Liver (tissue), 9 donors: ENCODE measurements around the gene LEF1. TPM values are rescaled to one million over a fixed set of nuclear protein-coding genes. Genes with fewer than 3 reads are reported as not detected.

Experiments used
- DNase-seq: peaks from one replicate; pipeline ENCODE4 v3.0.0-alpha.2; 2017; ENCODE audit warnings: low spot score
- H3K27ac ChIP-seq, 2 donors: one replicate each; pipeline ENCODE4 v1.7.0; 2013; ENCODE audit warnings: inconsistent platforms in 2 of 2, low read length in 2 of 2, control low read depth in 1 of 2, low read depth in 1 of 2, mild to moderate bottlenecking in 1 of 2
- H3K27me3 ChIP-seq, 4 donors: one replicate each; pipeline versions ENCODE4 v1.6.1 to v1.7.0; 2013; ENCODE audit warnings: low read length in 3 of 4, inconsistent platforms in 1 of 4, mild to moderate bottlenecking in 1 of 4, moderate library complexity in 1 of 4; ENCODE audit not compliant: control insufficient read depth in 4 of 4, insufficient read depth in 4 of 4
- H3K36me3 ChIP-seq, 4 donors: one replicate each; pipeline versions ENCODE4 v1.6.1 to v1.7.0; 2013; ENCODE audit warnings: low read length in 3 of 4, mild to moderate bottlenecking in 3 of 4, low read depth in 1 of 4, moderate library complexity in 1 of 4; ENCODE audit not compliant: control insufficient read depth in 4 of 4, insufficient read depth in 3 of 4
- H3K4me1 ChIP-seq, 4 donors: one replicate each; pipeline versions ENCODE4 v1.6.1 to v1.7.0; 2013; ENCODE audit warnings: low read length in 3 of 4, mild to moderate bottlenecking in 3 of 4, moderate library complexity in 1 of 4; ENCODE audit not compliant: control insufficient read depth in 4 of 4, insufficient read depth in 4 of 4
- H3K4me3 ChIP-seq, 3 donors: one replicate each; pipeline versions ENCODE4 v1.6.1 to v1.7.0; 2013; ENCODE audit warnings: low read length in 3 of 3, control low read depth in 1 of 3, low read depth in 1 of 3, mild to moderate bottlenecking in 1 of 3
- H3K9ac ChIP-seq, 2 donors: one replicate each; pipeline ENCODE4 v1.7.0; 2013; ENCODE audit warnings: low read length in 2 of 2, mild to moderate bottlenecking in 2 of 2, moderate library complexity in 2 of 2, control low read depth in 1 of 2, low read depth in 1 of 2
- H3K9me3 ChIP-seq, 4 donors: one replicate each; pipeline versions ENCODE4 v1.6.1 to v1.7.0; 2013; ENCODE audit warnings: low read length in 3 of 4; ENCODE audit not compliant: control insufficient read depth in 4 of 4
- EGR1 ChIP-seq, 2 donors: IDR thresholded peaks; 2 replicates each; pipeline ENCODE4 v1.6.1; 2016 to 2018; ENCODE audit warnings: antibody characterized with exemption in 2 of 2, low read depth in 2 of 2
- FOXA1 ChIP-seq: IDR thresholded peaks from 2 replicates; pipeline ENCODE4 v1.6.1; 2016; ENCODE audit warnings: antibody characterized with exemption
- FOXA2 ChIP-seq: IDR thresholded peaks from 2 replicates; pipeline ENCODE4 v1.6.1; 2016; ENCODE audit warnings: antibody characterized with exemption
- GABPA ChIP-seq, 2 donors: IDR thresholded peaks in 1 of 2; conservative IDR thresholded peaks in 1 of 2; 2 replicates each; pipeline ENCODE4 v1.6.1; 2016; ENCODE audit warnings: antibody characterized with exemption in 2 of 2, mild to moderate bottlenecking in 1 of 2, moderate library complexity in 1 of 2
- HNF4A ChIP-seq, 2 donors: conservative IDR thresholded peaks; 2 replicates each; pipeline ENCODE4 v1.6.1; 2016; ENCODE audit warnings: antibody characterized with exemption in 2 of 2, mild to moderate bottlenecking in 2 of 2
- HNF4G ChIP-seq: IDR thresholded peaks from 2 replicates; pipeline ENCODE4 v1.6.1; 2016; ENCODE audit warnings: antibody characterized with exemption
- JUND ChIP-seq, 2 donors: IDR thresholded peaks; 2 replicates each; pipeline ENCODE4 v1.6.1; 2016; ENCODE audit warnings: antibody characterized with exemption in 2 of 2
- NR2F2 ChIP-seq: IDR thresholded peaks from 2 replicates; pipeline ENCODE4 v1.6.1; 2016; ENCODE audit warnings: antibody characterized with exemption
- RAD21 ChIP-seq, 2 donors: IDR thresholded peaks; 2 replicates each; pipeline ENCODE4 v1.6.1; 2016; ENCODE audit warnings: antibody characterized with exemption in 2 of 2, mild to moderate bottlenecking in 2 of 2
- RXRA ChIP-seq, 2 donors: IDR thresholded peaks; 2 replicates each; pipeline ENCODE4 v1.6.1; 2017 to 2018; ENCODE audit warnings: antibody characterized with exemption in 2 of 2, mild to moderate bottlenecking in 1 of 2
- SP1 ChIP-seq: IDR thresholded peaks from 2 replicates; pipeline ENCODE4 v1.6.1; 2018; ENCODE audit warnings: antibody characterized with exemption, mild to moderate bottlenecking
- TAF1 ChIP-seq: conservative IDR thresholded peaks from 2 replicates; pipeline ENCODE4 v1.6.1; 2016; ENCODE audit warnings: antibody characterized with exemption, mild to moderate bottlenecking
- YY1 ChIP-seq: IDR thresholded peaks from 2 replicates; pipeline ENCODE4 v1.6.1; 2016; ENCODE audit warnings: antibody characterized with exemption, mild to moderate bottlenecking
- WGBS: extraction: QIAGEN DNeasy Blood & Tissue Kit; methylation state at CpG from one replicate; pipeline ENCODE4 v1.1.7; 2013; 5-methylcytosine and 5-hydroxymethylcytosine counted together
- polyA plus RNA-seq, 2 donors: library from polyadenylated mRNA; stranded (reverse) in 1 of 2; unstranded in 1 of 2; fragments of 200-250 nt in 1 of 2; fragments of >200 nt in 1 of 2; fragmentation: Nextera tagmentation in 1 of 2; extraction: Ambion mirVana in 1 of 2; gene quantifications; one replicate each; pipeline versions ENCODE4 v1.2.1 to v1.2.3, GENCODE V29; 2013 to 2015
- total RNA-seq, 2 donors: library from RNA; depleted of rRNA; stranded (reverse); fragments of >200 nt; gene quantifications; one replicate each; pipeline ENCODE4 v1.2.3, GENCODE V29; 2014
- TF ChIP-seq, protein P1 (sequence below): IDR thresholded peaks from 2 replicates; pipeline ENCODE4 v1.6.1; 2016; ENCODE audit warnings: antibody characterized with exemption
- TF ChIP-seq, protein P2 (sequence below): IDR thresholded peaks from 2 replicates; pipeline ENCODE4 v1.6.1; 2016; ENCODE audit warnings: antibody characterized with exemption, mild to moderate bottlenecking
- TF ChIP-seq, protein P3 (sequence below): fragments of 150-350 bp; IDR thresholded peaks from 2 replicates; pipeline ENCODE4 v1.5.1; 2017; ENCODE audit warnings: improper control_type of control experiment, low read depth, low read length; ENCODE audit not compliant: missing input control
- TF ChIP-seq, protein P4 (sequence below): IDR thresholded peaks from 2 replicates; pipeline ENCODE4 v1.6.1; 2016; ENCODE audit warnings: antibody characterized with exemption
- TF ChIP-seq, protein P5 (sequence below): IDR thresholded peaks from 2 replicates; pipeline ENCODE4 v1.6.1; 2016; ENCODE audit warnings: antibody characterized with exemption
- donor health status: healthy.
- donor health status: healthy.
- donor health status: healthy.
- donor health status: healthy.
- donor health status: healthy.

Gene LEF1
- total and polyA plus RNA-seq, 4 donors, result 0.22 to 6.4 (median 0.46) TPM

DNA sequence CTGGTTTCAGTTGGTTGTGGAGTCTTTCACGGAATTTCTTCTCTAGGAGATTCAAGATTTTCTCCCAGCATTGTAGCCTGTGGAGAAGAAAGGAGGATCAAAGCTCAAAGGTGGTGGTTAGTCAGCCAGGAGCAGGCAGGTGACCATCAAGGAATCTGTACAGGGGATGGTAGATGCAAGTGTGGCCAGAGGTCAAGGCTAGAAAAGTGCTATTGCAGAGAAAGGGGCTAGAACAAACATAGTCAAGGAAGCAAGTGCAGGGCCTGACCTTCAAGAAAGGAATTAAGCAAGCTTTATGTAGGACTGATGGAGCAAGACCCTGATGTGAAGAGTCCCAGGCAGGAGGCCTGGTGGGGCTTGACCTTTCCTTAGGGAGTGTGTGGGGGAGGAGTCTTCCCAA is 162.9 kb downstream of the LEF1 start:
- TF ChIP-seq SP1, result no peak
- no peak for TF ChIP-seq EGR1 (IDR thresholded peaks at IDR 0.05; ENCODE audit: low read depth in 2 of 2)
- TF ChIP-seq, protein P1, sequence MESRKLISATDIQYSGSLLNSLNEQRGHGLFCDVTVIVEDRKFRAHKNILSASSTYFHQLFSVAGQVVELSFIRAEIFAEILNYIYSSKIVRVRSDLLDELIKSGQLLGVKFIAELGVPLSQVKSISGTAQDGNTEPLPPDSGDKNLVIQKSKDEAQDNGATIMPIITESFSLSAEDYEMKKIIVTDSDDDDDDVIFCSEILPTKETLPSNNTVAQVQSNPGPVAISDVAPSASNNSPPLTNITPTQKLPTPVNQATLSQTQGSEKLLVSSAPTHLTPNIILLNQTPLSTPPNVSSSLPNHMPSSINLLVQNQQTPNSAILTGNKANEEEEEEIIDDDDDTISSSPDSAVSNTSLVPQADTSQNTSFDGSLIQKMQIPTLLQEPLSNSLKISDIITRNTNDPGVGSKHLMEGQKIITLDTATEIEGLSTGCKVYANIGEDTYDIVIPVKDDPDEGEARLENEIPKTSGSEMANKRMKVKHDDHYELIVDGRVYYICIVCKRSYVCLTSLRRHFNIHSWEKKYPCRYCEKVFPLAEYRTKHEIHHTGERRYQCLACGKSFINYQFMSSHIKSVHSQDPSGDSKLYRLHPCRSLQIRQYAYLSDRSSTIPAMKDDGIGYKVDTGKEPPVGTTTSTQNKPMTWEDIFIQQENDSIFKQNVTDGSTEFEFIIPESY, result no peak
- TF ChIP-seq, protein P2, sequence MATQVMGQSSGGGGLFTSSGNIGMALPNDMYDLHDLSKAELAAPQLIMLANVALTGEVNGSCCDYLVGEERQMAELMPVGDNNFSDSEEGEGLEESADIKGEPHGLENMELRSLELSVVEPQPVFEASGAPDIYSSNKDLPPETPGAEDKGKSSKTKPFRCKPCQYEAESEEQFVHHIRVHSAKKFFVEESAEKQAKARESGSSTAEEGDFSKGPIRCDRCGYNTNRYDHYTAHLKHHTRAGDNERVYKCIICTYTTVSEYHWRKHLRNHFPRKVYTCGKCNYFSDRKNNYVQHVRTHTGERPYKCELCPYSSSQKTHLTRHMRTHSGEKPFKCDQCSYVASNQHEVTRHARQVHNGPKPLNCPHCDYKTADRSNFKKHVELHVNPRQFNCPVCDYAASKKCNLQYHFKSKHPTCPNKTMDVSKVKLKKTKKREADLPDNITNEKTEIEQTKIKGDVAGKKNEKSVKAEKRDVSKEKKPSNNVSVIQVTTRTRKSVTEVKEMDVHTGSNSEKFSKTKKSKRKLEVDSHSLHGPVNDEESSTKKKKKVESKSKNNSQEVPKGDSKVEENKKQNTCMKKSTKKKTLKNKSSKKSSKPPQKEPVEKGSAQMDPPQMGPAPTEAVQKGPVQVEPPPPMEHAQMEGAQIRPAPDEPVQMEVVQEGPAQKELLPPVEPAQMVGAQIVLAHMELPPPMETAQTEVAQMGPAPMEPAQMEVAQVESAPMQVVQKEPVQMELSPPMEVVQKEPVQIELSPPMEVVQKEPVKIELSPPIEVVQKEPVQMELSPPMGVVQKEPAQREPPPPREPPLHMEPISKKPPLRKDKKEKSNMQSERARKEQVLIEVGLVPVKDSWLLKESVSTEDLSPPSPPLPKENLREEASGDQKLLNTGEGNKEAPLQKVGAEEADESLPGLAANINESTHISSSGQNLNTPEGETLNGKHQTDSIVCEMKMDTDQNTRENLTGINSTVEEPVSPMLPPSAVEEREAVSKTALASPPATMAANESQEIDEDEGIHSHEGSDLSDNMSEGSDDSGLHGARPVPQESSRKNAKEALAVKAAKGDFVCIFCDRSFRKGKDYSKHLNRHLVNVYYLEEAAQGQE, result no peak
- TF ChIP-seq, protein P3, sequence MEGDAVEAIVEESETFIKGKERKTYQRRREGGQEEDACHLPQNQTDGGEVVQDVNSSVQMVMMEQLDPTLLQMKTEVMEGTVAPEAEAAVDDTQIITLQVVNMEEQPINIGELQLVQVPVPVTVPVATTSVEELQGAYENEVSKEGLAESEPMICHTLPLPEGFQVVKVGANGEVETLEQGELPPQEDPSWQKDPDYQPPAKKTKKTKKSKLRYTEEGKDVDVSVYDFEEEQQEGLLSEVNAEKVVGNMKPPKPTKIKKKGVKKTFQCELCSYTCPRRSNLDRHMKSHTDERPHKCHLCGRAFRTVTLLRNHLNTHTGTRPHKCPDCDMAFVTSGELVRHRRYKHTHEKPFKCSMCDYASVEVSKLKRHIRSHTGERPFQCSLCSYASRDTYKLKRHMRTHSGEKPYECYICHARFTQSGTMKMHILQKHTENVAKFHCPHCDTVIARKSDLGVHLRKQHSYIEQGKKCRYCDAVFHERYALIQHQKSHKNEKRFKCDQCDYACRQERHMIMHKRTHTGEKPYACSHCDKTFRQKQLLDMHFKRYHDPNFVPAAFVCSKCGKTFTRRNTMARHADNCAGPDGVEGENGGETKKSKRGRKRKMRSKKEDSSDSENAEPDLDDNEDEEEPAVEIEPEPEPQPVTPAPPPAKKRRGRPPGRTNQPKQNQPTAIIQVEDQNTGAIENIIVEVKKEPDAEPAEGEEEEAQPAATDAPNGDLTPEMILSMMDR, result no peak
- TF ChIP-seq RXRA (IDR thresholded peaks at IDR 0.05), result no peak
- no peak for TF ChIP-seq NR2F2
- no peak for TF ChIP-seq HNF4G
- no peak for TF ChIP-seq RAD21 (IDR thresholded peaks at IDR 0.05)
- TF ChIP-seq, protein P4, sequence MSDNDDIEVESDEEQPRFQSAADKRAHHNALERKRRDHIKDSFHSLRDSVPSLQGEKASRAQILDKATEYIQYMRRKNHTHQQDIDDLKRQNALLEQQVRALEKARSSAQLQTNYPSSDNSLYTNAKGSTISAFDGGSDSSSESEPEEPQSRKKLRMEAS, result no peak
- TF ChIP-seq, protein P5, sequence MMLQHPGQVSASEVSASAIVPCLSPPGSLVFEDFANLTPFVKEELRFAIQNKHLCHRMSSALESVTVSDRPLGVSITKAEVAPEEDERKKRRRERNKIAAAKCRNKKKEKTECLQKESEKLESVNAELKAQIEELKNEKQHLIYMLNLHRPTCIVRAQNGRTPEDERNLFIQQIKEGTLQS, result no peak
- TF ChIP-seq YY1, result no peak
- no peak for TF ChIP-seq TAF1
- TF ChIP-seq GABPA (IDR thresholded peaks at IDR 0.05 in 1 of 2, conservative IDR thresholded peaks at IDR 0.05 in 1 of 2), result no peak
- no peaks in the 10 kb centered on the region for H3K36me3 ChIP-seq
- DNase-seq, result no peak
- 99% methylated on average over 1 of the region's 1 CpG for WGBS
- H3K9me3 ChIP-seq, result no peaks in the 10 kb centered on the region
- no peak overlapping the region for H3K27ac ChIP-seq
- no peak overlapping the region for H3K9ac ChIP-seq
- H3K4me3 ChIP-seq, result no peak overlapping the region
- no peaks in the 10 kb centered on the region for H3K27me3 ChIP-seq
- H3K4me1 ChIP-seq, result peaks cover 0 to 13% (median 2%) of the 10 kb centered on the region in 4 donors

DNA sequence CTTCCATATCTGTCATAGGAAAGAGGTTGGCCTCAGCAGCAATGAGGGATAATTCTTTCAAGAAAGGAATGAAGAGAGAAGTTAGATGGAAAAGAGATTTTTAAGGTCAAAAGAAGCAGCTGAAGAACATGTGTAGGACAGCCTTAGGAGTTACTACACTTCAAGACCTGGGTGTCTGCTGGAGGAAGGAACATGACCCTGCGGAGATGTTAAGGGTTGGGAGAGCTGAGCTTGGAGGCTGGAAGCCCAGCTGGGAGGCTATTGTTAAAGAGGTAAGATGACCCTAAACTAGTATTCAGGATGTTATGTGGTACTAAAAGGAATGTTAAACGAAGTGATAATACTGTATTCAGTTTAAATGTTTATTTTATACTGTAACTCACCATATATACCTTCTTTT is 164.1 kb downstream of the LEF1 start:
- no peak for DNase-seq
- no peaks in the 10 kb centered on the region for H3K9me3 ChIP-seq
- WGBS, result 91% methylated on average over 2 of the region's 2 CpGs

More for the DNA sequence above, 164.1 kb downstream of the LEF1 start:
- Histone ChIP-seq H3K27me3 (no peaks in the 10 kb centered on the region), H3K36me3 (no peaks in the 10 kb centered on the region), H3K27ac (no peak overlapping the region), H3K9ac (no peak overlapping the region), H3K4me1 (peaks cover 2 to 23% (median 3%) of the 10 kb centered on the region in 4 donors), H3K4me3 (no peak overlapping the region)
- TF ChIP-seq, protein P4, result no peak
- no peak for TF ChIP-seq NR2F2
- no peak for TF ChIP-seq FOXA1
- no peak for TF ChIP-seq SP1
- no peak for TF ChIP-seq JUND (IDR thresholded peaks at IDR 0.05)
- TF ChIP-seq, protein P1, result no peak
- no peak for TF ChIP-seq FOXA2
- no peak for TF ChIP-seq EGR1 (IDR thresholded peaks at IDR 0.05; ENCODE audit: low read depth in 2 of 2)
- TF ChIP-seq RAD21 (IDR thresholded peaks at IDR 0.05), result no peak
- no peak for TF ChIP-seq TAF1
- no peak for TF ChIP-seq HNF4A (conservative IDR thresholded peaks at IDR 0.05)
- no peak for TF ChIP-seq HNF4G
- TF ChIP-seq GABPA (IDR thresholded peaks at IDR 0.05 in 1 of 2, conservative IDR thresholded peaks at IDR 0.05 in 1 of 2), result no peak
